Mucosa of descending colon (tissue), 3 donors: ENCODE data around the gene GSE1. TPM values are rescaled to one million over a fixed set of nuclear protein-coding genes. Genes with fewer than 3 reads are reported as not detected.
"Not testable (repeated sequence)": the region's sequence is repeated elsewhere in the genome, so short reads cannot be mapped to it uniquely, and the experiment has no call there.

Source experiments
- ATAC-seq: fragments of 200-7000 bp; cut with Tn5 transposase; one replicate; pipeline ENCODE4 v1.9.1; 2020; ENCODE audit warnings: mild to moderate bottlenecking, moderate library complexity
- DNase-seq, 3 donors: peaks; one replicate each; pipeline ENCODE4 v3.0.0-alpha.2; 2020
- H3K36me3 ChIP-seq: fragments of 200-600 bp; one replicate; pipeline ENCODE4 v1.8.0; 2021; ENCODE audit warnings: low read depth, mild to moderate bottlenecking
- H3K4me1 ChIP-seq: fragments of 200-600 bp; one replicate; pipeline ENCODE4 v1.8.0; 2021; ENCODE audit warnings: low read depth, mild to moderate bottlenecking
- H3K4me3 ChIP-seq: fragments of 200-600 bp; one replicate; pipeline ENCODE4 v1.8.0; 2021; ENCODE audit warnings: mild to moderate bottlenecking
- H3K9me3 ChIP-seq: fragments of 200-600 bp; one replicate; pipeline ENCODE4 v1.8.0; 2021; ENCODE audit warnings: mild to moderate bottlenecking
- CTCF ChIP-seq: fragments of 200-600 bp; IDR thresholded peaks from one replicate; pipeline ENCODE4 v1.8.0; 2022; ENCODE audit warnings: antibody characterized with exemption, mild to moderate bottlenecking
- intact Hi-C, 2 donors: fragments of 100-400 bp; cut with DNase I in 1 of 2; cut with micrococcal nuclease in 1 of 2; formaldehyde crosslinking; loops; one replicate each; pipeline versions ENCODE4 v1.11.0 to v1.11.1; 2022; cut with DNase I, micrococcal nuclease
- total RNA-seq, 3 donors: library from RNA; stranded (reverse); fragmentation: NEBNext Ultra II Directional in 2 of 3; extraction: Animal tissue kit (Norgen Biotek cat#: 25700) in 2 of 3; gene quantifications; one replicate each; pipeline versions ENCODE4 v1.2.1 to v1.2.4, GENCODE V29; 2021 to 2023
- donor health status: DM: no; HTN: no; CAD: no; lungs with moderate emphysema.
- donor health status: DM: no; HTN: no; CAD: no.
- donor health status: DM: no; HTN: yes; CAD: no.

GSE1 gene
- total RNA-seq, 3 donors from 2014 or later = 107 to 122 (median 107) TPM

GRCh38 chr16:85589688-85590505, 23.2 kb upstream of the GSE1 start:
- Histone ChIP-seq H3K9me3 (no peaks in the 10 kb centered on the region), H3K36me3 (no peaks in the 10 kb centered on the region), H3K4me3 (no peak overlapping the region), H3K4me1 (peaks cover 3% of the 10 kb centered on the region)
- no peak for TF ChIP-seq CTCF
- no peak for DNase-seq
- no peak for ATAC-seq
- intact Hi-C loops = no loop called here

- Histone ChIP-seq H3K4me3 (no peak overlapping the region), H3K36me3 (no peaks in the 10 kb centered on the region), H3K9me3 (no peaks in the 10 kb centered on the region), H3K4me1 (peaks cover 3% of the 10 kb centered on the region)
- DNase-seq = no peak
- ATAC-seq = no peak
- TF ChIP-seq CTCF = no peak
- intact Hi-C loops = no loop called here
These were observed 22.7 kb upstream of the GSE1 start for GRCh38 chr16:85590506-85590832.

- DNase-seq = no peak
- TF ChIP-seq CTCF = no peak
- H3K4me1 ChIP-seq = peaks cover 3% of the 10 kb centered on the region
- no peaks in the 10 kb centered on the region for H3K9me3 ChIP-seq
- ATAC-seq = no peak
- intact Hi-C loops = no loop called here
- no peaks in the 10 kb centered on the region for H3K36me3 ChIP-seq
- H3K4me3 ChIP-seq = no peak overlapping the region
These were observed 21.7 kb upstream of the GSE1 start for GRCh38 chr16:85591381-85591780.

- H3K4me1 ChIP-seq, DNase-seq, H3K36me3 ChIP-seq, H3K4me3 ChIP-seq, ATAC-seq, H3K9me3 ChIP-seq, intact Hi-C loops: not testable (repeated sequence)
These were observed 20.8 kb upstream of the GSE1 start for GRCh38 chr16:85592277-85592676.

- no peaks in the 10 kb centered on the region for H3K36me3 ChIP-seq
- intact Hi-C loops = no loop called here
- ATAC-seq = peak; percentile 29
- no peak overlapping the region for H3K4me3 ChIP-seq
- no peak for DNase-seq
- no peak for TF ChIP-seq CTCF
- H3K9me3 ChIP-seq = no peaks in the 10 kb centered on the region
- H3K4me1 ChIP-seq = peaks cover 3% of the 10 kb centered on the region
These were observed 20.2 kb upstream of the GSE1 start for GRCh38 chr16:85592700-85593493.
